Posterior vena cava (tissue), 2 donors: Measurements from ENCODE around the gene NXNL2. TPM values are rescaled to one million over a fixed set of nuclear protein-coding genes. Genes with fewer than 3 reads are reported as not detected.

Experiments
- total RNA-seq, 2 donors: library from RNA; stranded (reverse); fragmentation: NEBNext Ultra II Directional; extraction: Animal tissue kit (Norgen Biotek cat#: 25700); gene quantifications; one replicate each; pipeline ENCODE4 v1.2.1, GENCODE V29; 2021
- donor health status: DM: yes; HTN: yes; CAD: no.
- donor health status: DM: yes; HTN: yes; CAD: no.

Gene NXNL2
- total RNA-seq, 2 donors from 2014 or later, result 1.00 TPM; not detected in 1

Other genes starting within 250 kb of the NXNL2 start
- 10 to 100 TPM; 76.4 to 78.2 TPM for gene SPIN1, start 146.7 kb upstream of the NXNL2 start, total RNA-seq